CD4-positive, CD25-positive, alpha-beta regulatory T cell (primary cell): ENCODE measurements around the gene MPRIP. TPM values are rescaled to one million over a fixed set of nuclear protein-coding genes. Genes with fewer than 3 reads are reported as not detected.

ENCODE experiments used
- ATAC-seq, 2 donors: fragments of 150-1000 bp; cut with Tn5 transposase; one replicate each; pipeline ENCODE4 v1.10.0; 2021; ENCODE audit warnings: low read depth in 2 of 2, moderate number of reproducible peaks in 2 of 2, moderate library complexity in 1 of 2
- DNase-seq, 3 donors: peaks; one replicate each; pipeline versions ENCODE4 v3.0.0 to v3.0.0-alpha.2; 2012 to 2022; ENCODE audit warnings: mixed read lengths in 1 of 3
- H3K27ac ChIP-seq: one replicate; pipeline ENCODE4 v1.7.0; 2013; ENCODE audit warnings: mild to moderate bottlenecking, low read length; ENCODE audit not compliant: insufficient read depth, poor library complexity, severe bottlenecking
- H3K27me3 ChIP-seq: one replicate; pipeline ENCODE4 v1.7.0; 2013; ENCODE audit warnings: low read length; ENCODE audit not compliant: control insufficient read depth, insufficient read depth
- H3K36me3 ChIP-seq: one replicate; pipeline ENCODE4 v1.7.0; 2013; ENCODE audit warnings: mild to moderate bottlenecking, low read length, moderate library complexity; ENCODE audit not compliant: control insufficient read depth, insufficient read depth
- H3K4me1 ChIP-seq: 2 replicates; pipeline ENCODE4 v1.7.0; 2013; ENCODE audit warnings: mild to moderate bottlenecking, low read length; ENCODE audit not compliant: insufficient read depth, control insufficient read depth, poor library complexity, severe bottlenecking
- H3K4me3 ChIP-seq: one replicate; pipeline ENCODE4 v1.7.0; 2013; ENCODE audit warnings: low read depth, mild to moderate bottlenecking, low read length, moderate library complexity
- H3K9me3 ChIP-seq, 2 experiments: 1 replicate in 1 of 2; 2 replicates in 1 of 2; pipeline ENCODE4 v1.7.0; 2013; ENCODE audit warnings: low read length in 2 of 2, mild to moderate bottlenecking in 1 of 2, moderate library complexity in 1 of 2; ENCODE audit not compliant: control insufficient read depth in 2 of 2
- H3K27ac Mint-ChIP-seq, 3 donors: one replicate each; pipeline ENCODE4 v1.8.0; 2020 to 2022; ENCODE audit warnings: mild to moderate bottlenecking in 3 of 3, mixed read lengths in 3 of 3, moderate library complexity in 2 of 3
- H3K27me3 Mint-ChIP-seq: one replicate; pipeline ENCODE4 v1.8.0; 2022; ENCODE audit warnings: mild to moderate bottlenecking, mixed read lengths
- H3K36me3 Mint-ChIP-seq: one replicate; pipeline ENCODE4 v1.8.0; 2020; ENCODE audit warnings: mixed read lengths
- H3K4me1 Mint-ChIP-seq, 4 donors: one replicate each; pipeline ENCODE4 v1.8.0; 2020 to 2022; ENCODE audit warnings: mixed read lengths in 4 of 4, mild to moderate bottlenecking in 1 of 4
- H3K4me3 Mint-ChIP-seq, 4 donors: one replicate each; pipeline ENCODE4 v1.8.0; 2020 to 2022; ENCODE audit warnings: mild to moderate bottlenecking in 4 of 4, mixed read lengths in 4 of 4, moderate library complexity in 3 of 4
- H3K9me3 Mint-ChIP-seq, 7 donors: one replicate each; pipeline ENCODE4 v1.8.0; 2020 to 2022; ENCODE audit warnings: mixed read lengths in 7 of 7, mild to moderate bottlenecking in 3 of 7, moderate library complexity in 2 of 7
- polyA plus RNA-seq, 4 donors: library from polyadenylated mRNA; unstranded; fragments of 300-500 nt; fragmentation: Illumina TruSeq; gene quantifications; one replicate each; pipeline ENCODE4 v1.2.3, GENCODE V29; 2021
- total RNA-seq: library from RNA; stranded (reverse); gene quantifications from one replicate; pipeline ENCODE4 v1.2.3, GENCODE V29; 2022

Gene MPRIP
- total and polyA plus RNA-seq, 5 donors from 2014 or later = 49.0 to 234 (median 58.0) TPM

- Histone ChIP-seq H3K27ac (peak overlapping the region; percentile 76), H3K9me3 (no peaks in the 10 kb centered on the region), H3K27me3 (no peaks in the 10 kb centered on the region), H3K36me3 (no peaks in the 10 kb centered on the region), H3K4me3 (no peak overlapping the region), H3K4me1 (peaks cover 52% of the 10 kb centered on the region)
- ATAC-seq (no peak), DNase-seq (no peak)
- Mint-ChIP-seq H3K9me3 (no peaks in the 10 kb centered on the region), H3K27ac (peak overlapping the region in 1 of 3 donors; percentile 91), H3K4me1 (peaks cover 22 to 90% (median 62%) of the 10 kb centered on the region in 4 donors), H3K36me3 (no peaks in the 10 kb centered on the region), H3K27me3 (no peaks in the 10 kb centered on the region), H3K4me3 (peak overlapping the region in 2 of 4 donors; percentile 19 to 23)
Measured at GRCh38 chr17:17117923-17118322, 75.7 kb downstream of the MPRIP start.

DNA sequence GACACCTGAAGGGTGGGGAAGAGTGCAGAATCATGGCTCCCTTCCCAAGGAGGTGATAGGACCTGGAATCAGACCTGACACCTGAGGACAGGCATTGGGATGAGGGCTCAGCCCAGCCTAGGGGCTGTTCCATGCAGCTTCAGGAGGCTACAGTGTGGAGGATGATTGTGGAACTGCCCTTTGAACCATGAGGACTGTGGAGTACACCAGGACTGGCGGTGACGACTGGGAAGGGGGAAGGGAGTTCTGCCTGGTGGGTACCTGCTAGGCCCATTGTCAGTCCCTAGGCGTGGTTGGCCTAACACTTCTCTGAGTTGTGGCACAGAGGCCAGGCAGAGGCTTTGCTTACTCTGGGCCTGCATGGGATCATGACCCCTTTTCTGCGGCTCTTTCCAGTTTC lies 76.1 kb downstream of the MPRIP start:
- Mint-ChIP-seq H3K4me3 (peak overlapping the region in 2 of 4 donors; percentile 19 to 48), H3K9me3 (no peaks in the 10 kb centered on the region), H3K36me3 (no peaks in the 10 kb centered on the region), H3K4me1 (peaks cover 19 to 86% (median 60%) of the 10 kb centered on the region in 4 donors), H3K27ac (peak overlapping the region; percentile 89 to 91 (median 90)), H3K27me3 (no peaks in the 10 kb centered on the region)
- Histone ChIP-seq H3K27ac (peak overlapping the region; percentile 76), H3K9me3 (no peaks in the 10 kb centered on the region), H3K36me3 (no peaks in the 10 kb centered on the region), H3K4me1 (peaks cover 52% of the 10 kb centered on the region), H3K27me3 (no peaks in the 10 kb centered on the region), H3K4me3 (no peak overlapping the region)
- DNase-seq (no peak), ATAC-seq (no peak)

DNA sequence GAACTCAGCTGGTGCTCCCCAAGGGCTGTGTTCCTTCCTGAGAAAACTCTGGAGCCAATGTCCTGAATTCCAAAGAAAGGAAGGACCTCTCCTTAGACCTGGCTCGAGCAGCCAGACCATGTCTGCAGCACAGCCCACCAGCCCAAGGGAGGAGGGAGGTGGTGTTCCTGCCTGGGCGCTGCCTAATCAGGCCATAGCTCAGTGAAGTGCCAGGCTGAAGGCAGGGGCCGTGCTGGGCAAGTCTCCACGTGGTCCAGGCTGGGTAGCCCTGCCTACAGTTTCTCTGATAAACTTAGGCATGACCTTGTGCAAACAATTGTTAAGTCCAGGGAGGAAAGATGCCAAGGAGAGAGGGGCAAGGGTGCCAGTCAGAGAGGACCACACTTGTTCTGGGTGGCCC lies 76.8 kb downstream of the MPRIP start:
- peak overlapping the region in 3 of 4 donors; percentile 64 to 76 (median 66) for H3K4me3 Mint-ChIP-seq
- peaks cover 20 to 86% (median 60%) of the 10 kb centered on the region in 4 donors for H3K4me1 Mint-ChIP-seq
- H3K4me1 ChIP-seq = peaks cover 52% of the 10 kb centered on the region
- H3K9me3 ChIP-seq = no peaks in the 10 kb centered on the region
- peak in 1 of 2 donors; percentile 7 for ATAC-seq
- H3K36me3 Mint-ChIP-seq = no peaks in the 10 kb centered on the region
- H3K27ac ChIP-seq = peak overlapping the region; percentile 76
- no peaks in the 10 kb centered on the region for H3K27me3 ChIP-seq
- H3K9me3 Mint-ChIP-seq = no peaks in the 10 kb centered on the region
- H3K36me3 ChIP-seq = no peaks in the 10 kb centered on the region
- DNase-seq = no peak
- peak overlapping the region; percentile 47 for H3K4me3 ChIP-seq
- no peaks in the 10 kb centered on the region for H3K27me3 Mint-ChIP-seq
- peak overlapping the region; percentile 89 to 91 (median 90) for H3K27ac Mint-ChIP-seq

GRCh38 chr17:17119533-17119932 lies 77.3 kb downstream of the MPRIP start:
- H3K27ac ChIP-seq = peak overlapping the region; percentile 76

GRCh38 chr17:17120294-17120693 lies 78.0 kb downstream of the MPRIP start:
- H3K27me3 ChIP-seq = no peaks in the 10 kb centered on the region
- Mint-ChIP-seq H3K27me3 (no peaks in the 10 kb centered on the region), H3K4me1 (peaks cover 22 to 86% (median 63%) of the 10 kb centered on the region in 4 donors), H3K9me3 (no peaks in the 10 kb centered on the region), H3K4me3 (peak overlapping the region in 2 of 4 donors; percentile 64 to 76), H3K36me3 (no peaks in the 10 kb centered on the region), H3K27ac (peak overlapping the region; percentile 77 to 91 (median 89))
- no peak overlapping the region for H3K4me3 ChIP-seq
- DNase-seq (no peak), ATAC-seq (no peak)
- H3K9me3 ChIP-seq = no peaks in the 10 kb centered on the region
- H3K27ac ChIP-seq = peak overlapping the region; percentile 76
- H3K36me3 ChIP-seq = no peaks in the 10 kb centered on the region
- H3K4me1 ChIP-seq = peaks cover 56% of the 10 kb centered on the region

More at GRCh38 chr17:17119533-17119932, 77.3 kb downstream of the MPRIP start:
- H3K9me3 ChIP-seq = no peaks in the 10 kb centered on the region
- Mint-ChIP-seq H3K27ac (peak overlapping the region; percentile 89 to 91 (median 90)), H3K27me3 (no peaks in the 10 kb centered on the region), H3K4me3 (peak overlapping the region in 3 of 4 donors; percentile 64 to 76 (median 66)), H3K9me3 (no peaks in the 10 kb centered on the region), H3K36me3 (no peaks in the 10 kb centered on the region), H3K4me1 (peaks cover 21 to 86% (median 61%) of the 10 kb centered on the region in 4 donors)
- H3K4me3 ChIP-seq = peak overlapping the region; percentile 47
- H3K4me1 ChIP-seq = peaks cover 56% of the 10 kb centered on the region
- H3K27me3 ChIP-seq = no peaks in the 10 kb centered on the region
- ATAC-seq = peak; percentile 89 to 93
- no peaks in the 10 kb centered on the region for H3K36me3 ChIP-seq
- DNase-seq = peak; percentile 23 to 87 (median 61)

DNA sequence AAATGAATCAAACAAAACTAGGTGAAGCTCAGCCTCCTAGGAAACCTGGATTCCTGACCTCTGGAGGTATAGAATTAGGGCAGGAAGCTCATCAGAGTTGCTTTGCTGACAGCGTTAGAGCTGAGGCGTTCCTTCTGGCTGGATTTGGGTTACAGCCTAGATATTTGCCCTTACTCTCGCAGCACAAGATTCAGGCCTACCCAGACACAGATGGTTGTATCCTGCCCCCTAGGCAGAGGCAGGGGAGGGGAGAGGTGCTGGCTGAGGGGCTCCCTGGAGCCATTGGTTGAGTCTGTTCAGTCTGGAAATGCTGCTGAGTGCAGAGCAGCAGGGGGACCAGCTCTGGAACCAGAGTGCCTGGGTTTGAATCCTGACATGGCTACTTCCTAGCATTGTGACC lies 78.4 kb downstream of the MPRIP start:
- H3K27me3 ChIP-seq = no peaks in the 10 kb centered on the region
- no peaks in the 10 kb centered on the region for H3K9me3 ChIP-seq
- H3K36me3 ChIP-seq = no peaks in the 10 kb centered on the region
- H3K27ac ChIP-seq = peak overlapping the region; percentile 11
- H3K27me3 Mint-ChIP-seq = no peaks in the 10 kb centered on the region
- ATAC-seq (no peak), DNase-seq (no peak)
- no peak overlapping the region for H3K4me3 ChIP-seq
- no peak overlapping the region for H3K4me3 Mint-ChIP-seq
- no peaks in the 10 kb centered on the region for H3K9me3 Mint-ChIP-seq
- H3K4me1 Mint-ChIP-seq = peaks cover 22 to 86% (median 63%) of the 10 kb centered on the region in 4 donors
- H3K27ac Mint-ChIP-seq = peak overlapping the region in 2 of 3 donors; percentile 77 to 91
- H3K36me3 Mint-ChIP-seq = no peaks in the 10 kb centered on the region
- peaks cover 60% of the 10 kb centered on the region for H3K4me1 ChIP-seq

- Mint-ChIP-seq H3K27me3 (no peaks in the 10 kb centered on the region), H3K4me3 (peak overlapping the region in 1 of 4 donors; percentile 1), H3K27ac (peak overlapping the region in 1 of 3 donors; percentile 91), H3K9me3 (no peaks in the 10 kb centered on the region), H3K36me3 (no peaks in the 10 kb centered on the region), H3K4me1 (peaks cover 22 to 88% (median 61%) of the 10 kb centered on the region in 4 donors)
- H3K27me3 ChIP-seq = no peaks in the 10 kb centered on the region
- no peak overlapping the region for H3K4me3 ChIP-seq
- H3K9me3 ChIP-seq = no peaks in the 10 kb centered on the region
- peak overlapping the region; percentile 11 for H3K27ac ChIP-seq
- no peak for ATAC-seq
- DNase-seq = no peak
- no peaks in the 10 kb centered on the region for H3K36me3 ChIP-seq
- H3K4me1 ChIP-seq = peaks cover 65% of the 10 kb centered on the region
Measured at GRCh38 chr17:17121162-17121561, 78.9 kb downstream of the MPRIP start.
